DND-41 (cell line): ENCODE measurements around the gene NRXN3.

Experiments used
- ATAC-seq: fragments of 200-7000 bp; cut with Tn5 transposase; 3 replicates; pipeline ENCODE4 v1.9.1; 2021; ENCODE audit warnings: low read depth; ENCODE audit not compliant: insufficient read depth
- DNase-seq: peaks from one replicate; pipeline ENCODE4 v3.0.0-alpha.2; 2020
- H2AFZ ChIP-seq: 2 replicates; pipeline ENCODE4 v1.6.0; 2012; ENCODE audit warnings: low read depth, low read length
- H3K27ac ChIP-seq: 2 replicates; pipeline ENCODE4 v1.5.1; 2012; ENCODE audit warnings: low read length, inconsistent platforms
- H3K27me3 ChIP-seq: fragments of 200-600 bp; sonication (generic); 2 replicates; pipeline ENCODE4 v1.6.0; 2012; ENCODE audit warnings: low read length, mild to moderate bottlenecking, inconsistent platforms; ENCODE audit not compliant: insufficient read depth, poor library complexity
- H3K36me3 ChIP-seq: 2 replicates; pipeline ENCODE4 v1.5.1; 2012; ENCODE audit warnings: low read length, inconsistent platforms; ENCODE audit not compliant: insufficient read depth
- H3K4me1 ChIP-seq: 2 replicates; pipeline ENCODE4 v1.5.1; 2012; ENCODE audit warnings: mild to moderate bottlenecking, low read length; ENCODE audit not compliant: insufficient read depth
- H3K4me2 ChIP-seq: 2 replicates; pipeline ENCODE4 v1.6.0; 2012; ENCODE audit warnings: mild to moderate bottlenecking, moderate library complexity, low read length, inconsistent platforms; ENCODE audit not compliant: insufficient read depth
- H3K4me3 ChIP-seq, 2 experiments: fragments of 200-600 bp in 1 of 2; shearing (Covaris generic) in 1 of 2; 2 replicates each; pipeline ENCODE4 v1.5.1; 2012 to 2016; ENCODE audit warnings: inconsistent platforms in 2 of 2, low read length in 2 of 2, mild to moderate bottlenecking in 2 of 2, low read depth in 1 of 2, moderate library complexity in 1 of 2
- H3K79me2 ChIP-seq: 2 replicates; pipeline ENCODE4 v1.6.0; 2012; ENCODE audit warnings: low read length, inconsistent platforms; ENCODE audit not compliant: insufficient read depth
- H3K9ac ChIP-seq: 2 replicates; pipeline ENCODE4 v1.6.0; 2012; ENCODE audit warnings: low read depth, mild to moderate bottlenecking, inconsistent platforms, low read length, moderate library complexity
- H3K9me3 ChIP-seq: 2 replicates; pipeline ENCODE4 v1.5.1; 2012; ENCODE audit warnings: low read length, moderate library complexity, mild to moderate bottlenecking, inconsistent platforms; ENCODE audit not compliant: insufficient read depth, severe bottlenecking
- H4K20me1 ChIP-seq: 2 replicates; pipeline ENCODE4 v1.6.0; 2012; ENCODE audit warnings: low read length; ENCODE audit not compliant: insufficient read depth
- EZH2 ChIP-seq: IDR thresholded peaks from 3 replicates; pipeline ENCODE4 v1.6.1; 2012; ENCODE audit warnings: borderline replicate concordance, low read depth, mild to moderate bottlenecking, moderate library complexity, low read length, inconsistent platforms; ENCODE audit not compliant: severe bottlenecking
- TF ChIP-seq, protein P1 (sequence below): IDR thresholded peaks from 2 replicates; pipeline ENCODE4 v1.5.1; 2012; ENCODE audit warnings: borderline replicate concordance, low read length, moderate library complexity, mild to moderate bottlenecking; ENCODE audit not compliant: poor library complexity, severe bottlenecking; ENCODE audit errors: extremely low read depth

The NRXN3 gene

DNA sequence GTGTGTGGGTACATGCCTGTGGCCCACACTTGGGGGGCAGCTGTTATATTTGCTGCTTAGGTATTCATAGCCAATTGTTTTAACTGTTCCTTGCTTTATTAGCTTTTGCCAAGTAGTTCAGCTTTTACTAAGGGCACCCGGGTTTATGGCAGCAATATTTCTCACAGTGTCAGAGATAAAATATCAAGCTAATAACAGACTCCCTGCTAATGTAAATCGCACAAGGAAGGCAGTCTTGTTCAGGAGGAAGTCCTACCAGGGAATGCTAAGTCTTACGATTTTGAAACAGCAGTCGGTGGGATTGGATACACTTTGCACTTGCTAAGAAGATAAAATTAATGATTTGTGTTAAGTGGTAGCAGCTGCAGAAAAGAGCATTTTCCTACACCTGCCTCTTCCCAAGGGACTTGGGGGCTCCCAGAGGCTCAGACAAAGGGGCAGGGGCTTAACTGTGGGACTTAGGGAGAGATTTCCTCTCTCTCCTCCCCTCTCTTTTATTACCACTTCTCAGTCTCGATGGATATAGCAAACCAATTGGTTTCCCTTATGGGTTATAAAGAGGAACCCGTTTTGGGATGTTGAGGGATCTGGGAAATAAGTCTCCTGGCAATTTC, 175.1 kb downstream of the NRXN3 start:
- no peak for ATAC-seq

GRCh38 chr14:78346747-78347146, 176.6 kb downstream of the NRXN3 start:
- no peaks in the 10 kb centered on the region for H4K20me1 ChIP-seq
- no peak overlapping the region for H3K27ac ChIP-seq
- H3K27me3 ChIP-seq, result no peaks in the 10 kb centered on the region
- no peaks in the 10 kb centered on the region for H3K79me2 ChIP-seq
- no peak for TF ChIP-seq EZH2
- TF ChIP-seq, protein P1, sequence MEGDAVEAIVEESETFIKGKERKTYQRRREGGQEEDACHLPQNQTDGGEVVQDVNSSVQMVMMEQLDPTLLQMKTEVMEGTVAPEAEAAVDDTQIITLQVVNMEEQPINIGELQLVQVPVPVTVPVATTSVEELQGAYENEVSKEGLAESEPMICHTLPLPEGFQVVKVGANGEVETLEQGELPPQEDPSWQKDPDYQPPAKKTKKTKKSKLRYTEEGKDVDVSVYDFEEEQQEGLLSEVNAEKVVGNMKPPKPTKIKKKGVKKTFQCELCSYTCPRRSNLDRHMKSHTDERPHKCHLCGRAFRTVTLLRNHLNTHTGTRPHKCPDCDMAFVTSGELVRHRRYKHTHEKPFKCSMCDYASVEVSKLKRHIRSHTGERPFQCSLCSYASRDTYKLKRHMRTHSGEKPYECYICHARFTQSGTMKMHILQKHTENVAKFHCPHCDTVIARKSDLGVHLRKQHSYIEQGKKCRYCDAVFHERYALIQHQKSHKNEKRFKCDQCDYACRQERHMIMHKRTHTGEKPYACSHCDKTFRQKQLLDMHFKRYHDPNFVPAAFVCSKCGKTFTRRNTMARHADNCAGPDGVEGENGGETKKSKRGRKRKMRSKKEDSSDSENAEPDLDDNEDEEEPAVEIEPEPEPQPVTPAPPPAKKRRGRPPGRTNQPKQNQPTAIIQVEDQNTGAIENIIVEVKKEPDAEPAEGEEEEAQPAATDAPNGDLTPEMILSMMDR, result no peak
- no peak overlapping the region for H2AFZ ChIP-seq
- DNase-seq (no peak), ATAC-seq (no peak)
- no peak overlapping the region for H3K4me3 ChIP-seq
- no peak overlapping the region for H3K9ac ChIP-seq
- no peaks in the 10 kb centered on the region for H3K4me1 ChIP-seq
- no peaks in the 10 kb centered on the region for H3K9me3 ChIP-seq
- no peak overlapping the region for H3K4me2 ChIP-seq
- no peaks in the 10 kb centered on the region for H3K36me3 ChIP-seq

More for the DNA sequence above, 175.1 kb downstream of the NRXN3 start:
- Histone ChIP-seq H3K9me3 (no peaks in the 10 kb centered on the region), H3K27me3 (no peaks in the 10 kb centered on the region), H4K20me1 (no peaks in the 10 kb centered on the region), H3K4me3 (no peak overlapping the region), H3K4me1 (no peaks in the 10 kb centered on the region), H2AFZ (no peak overlapping the region), H3K79me2 (no peaks in the 10 kb centered on the region), H3K27ac (no peak overlapping the region), H3K4me2 (no peak overlapping the region), H3K36me3 (no peaks in the 10 kb centered on the region), H3K9ac (no peak overlapping the region)
- TF ChIP-seq, protein P1, result no peak
- no peak for TF ChIP-seq EZH2
- DNase-seq, result no peak

- DNase-seq, result no peak
- Histone ChIP-seq H3K36me3 (no peaks in the 10 kb centered on the region), H3K79me2 (no peaks in the 10 kb centered on the region), H2AFZ (no peak overlapping the region), H3K4me2 (no peak overlapping the region), H3K4me3 (no peak overlapping the region), H3K4me1 (no peaks in the 10 kb centered on the region), H3K27ac (no peak overlapping the region), H4K20me1 (no peaks in the 10 kb centered on the region), H3K27me3 (no peaks in the 10 kb centered on the region), H3K9me3 (no peaks in the 10 kb centered on the region), H3K9ac (no peak overlapping the region)
- TF ChIP-seq, protein P1, result no peak
- TF ChIP-seq EZH2, result no peak
- ATAC-seq, result no peak
These were observed 184.9 kb downstream of the NRXN3 start for GRCh38 chr14:78355109-78355508.
